Measurements from ENCODE around the gene STK33.

The STK33 gene

GRCh38 chr11:8586805-8587204, 7.2 kb downstream of the STK33 start:
- no peak overlapping the region for H3K4me3 ChIP-seq (ENCODE audit: low read length)
- DNase-seq (ENCODE audit: low read depth): no peak
- TF ChIP-seq CTCF (conservative IDR thresholded peaks at IDR 0.05; ENCODE audit: low read length): no peak

- no peak overlapping the region for H3K4me3 ChIP-seq (ENCODE audit: low read length)
- no peak for DNase-seq (ENCODE audit: low read depth)
- no peak for TF ChIP-seq CTCF (conservative IDR thresholded peaks at IDR 0.05; ENCODE audit: low read length)
These were observed 7.8 kb downstream of the STK33 start for GRCh38 chr11:8586184-8586583.

GRCh38 chr11:8584511-8584910, 9.5 kb downstream of the STK33 start:
- no peak overlapping the region for H3K4me3 ChIP-seq (ENCODE audit: low read length)
- TF ChIP-seq CTCF (conservative IDR thresholded peaks at IDR 0.05; ENCODE audit: low read length): no peak
- no peak for DNase-seq (ENCODE audit: low read depth)

GRCh38 chr11:8584082-8584481, 9.9 kb downstream of the STK33 start:
- no peak for DNase-seq (ENCODE audit: low read depth)
- no peak for TF ChIP-seq CTCF (conservative IDR thresholded peaks at IDR 0.05; ENCODE audit: low read length)
- no peak overlapping the region for H3K4me3 ChIP-seq (ENCODE audit: low read length)

- no peak overlapping the region for H3K4me3 ChIP-seq (ENCODE audit: low read length)
- TF ChIP-seq CTCF (conservative IDR thresholded peaks at IDR 0.05; ENCODE audit: low read length): no peak
- peak; percentile 21 for DNase-seq (ENCODE audit: low read depth)
These were observed 12.7 kb downstream of the STK33 start for GRCh38 chr11:8581300-8581699.

GRCh38 chr11:8577791-8578581, 16.0 kb downstream of the STK33 start:
- DNase-seq (ENCODE audit: low read depth): peak; percentile 6

More at GRCh38 chr11:8577791-8578581, 16.0 kb downstream of the STK33 start:
- TF ChIP-seq CTCF (conservative IDR thresholded peaks at IDR 0.05; ENCODE audit: low read length): no peak
- H3K4me3 ChIP-seq (ENCODE audit: low read length): no peak overlapping the region

Measured in AG10803 (cell line).